GM12801 (cell line): ENCODE results near the gene GRP.

Source experiments
- CTCF ChIP-seq: IDR thresholded peaks from one replicate; pipeline ENCODE4 v1.5.1; 2011; ENCODE audit warnings: control low read depth; ENCODE audit not compliant: insufficient read length; ENCODE audit errors: extremely low read depth

GRP gene

GRCh38 chr18:59229191-59229590 lies 9.2 kb downstream of the GRP start:
- TF ChIP-seq CTCF = no peak

GRCh38 chr18:59229701-59230443 lies 9.9 kb downstream of the GRP start:
- TF ChIP-seq CTCF = no peak

- no peak for TF ChIP-seq CTCF
Observed at GRCh38 chr18:59231114-59231513, 11.2 kb downstream of the GRP start.

- TF ChIP-seq CTCF = no peak
Observed at GRCh38 chr18:59231877-59232276, 11.9 kb downstream of the GRP start.

GRCh38 chr18:59232309-59233016 lies 12.5 kb downstream of the GRP start:
- no peak for TF ChIP-seq CTCF

- no peak for TF ChIP-seq CTCF
Observed at GRCh38 chr18:59233017-59233410, 13.1 kb downstream of the GRP start.

GRCh38 chr18:59238385-59238784 lies 18.4 kb downstream of the GRP start:
- TF ChIP-seq CTCF = no peak
